Osteoblast (primary cell): ENCODE data around the gene AUH. TPM values are rescaled to one million over a fixed set of nuclear protein-coding genes. Genes with fewer than 3 reads are reported as not detected.

Experiments
- DNase-seq: peaks from one replicate; pipeline ENCODE4 v3.0.0; 2011; ENCODE audit warnings: low spot score, mixed read lengths; ENCODE audit not compliant: insufficient read length; ENCODE audit errors: missing footprints
- H2AFZ ChIP-seq: 2 replicates; pipeline ENCODE4 v1.6.0; 2011; ENCODE audit warnings: mild to moderate bottlenecking, low read length
- H3K27ac ChIP-seq: 2 replicates; pipeline ENCODE4 v1.5.1; 2011; ENCODE audit warnings: mild to moderate bottlenecking, low read depth, low read length, moderate library complexity
- H3K27me3 ChIP-seq: 2 replicates; pipeline ENCODE4 v1.6.0; 2012; ENCODE audit warnings: mild to moderate bottlenecking, control low read depth, inconsistent platforms, low read length, moderate library complexity; ENCODE audit not compliant: insufficient read depth
- H3K36me3 ChIP-seq: 2 replicates; pipeline ENCODE4 v1.5.1; 2011; ENCODE audit warnings: mild to moderate bottlenecking, low read length, control low read depth, moderate library complexity; ENCODE audit not compliant: insufficient read depth
- H3K4me1 ChIP-seq: 2 replicates; pipeline ENCODE4 v1.5.1; 2011; ENCODE audit warnings: mild to moderate bottlenecking, low read length, control low read depth, moderate library complexity; ENCODE audit not compliant: insufficient read depth
- H3K4me2 ChIP-seq: 2 replicates; pipeline ENCODE4 v1.6.0; 2011; ENCODE audit warnings: mild to moderate bottlenecking, low read length; ENCODE audit not compliant: insufficient read depth
- H3K4me3 ChIP-seq: fragments of 200-600 bp; sonication (generic); 3 replicates; pipeline ENCODE4 v1.5.1; 2012; ENCODE audit warnings: mild to moderate bottlenecking, low read length, inconsistent platforms; ENCODE audit not compliant: insufficient read depth
- H3K79me2 ChIP-seq: 2 replicates; pipeline ENCODE4 v1.6.0; 2012; ENCODE audit warnings: mild to moderate bottlenecking, low read length, control low read depth, inconsistent platforms; ENCODE audit not compliant: insufficient read depth
- H3K9me3 ChIP-seq: 2 replicates; pipeline ENCODE4 v1.5.1; 2011; ENCODE audit warnings: low read depth, low read length, control low read depth
- H4K20me1 ChIP-seq: 2 replicates; pipeline ENCODE4 v1.6.0; 2012; ENCODE audit warnings: mild to moderate bottlenecking, low read length, control low read depth; ENCODE audit not compliant: insufficient read depth
- total RNA-seq: library from RNA; depleted of rRNA; stranded (reverse); fragments of >200 nt; gene quantifications from 2 replicates; pipeline ENCODE4 v1.2.3, GENCODE V29; 2012
- TF ChIP-seq, protein P1 (sequence below): IDR thresholded peaks from 2 replicates; pipeline ENCODE4 v1.5.1; 2011; ENCODE audit warnings: mild to moderate bottlenecking, low read depth, low read length, moderate library complexity; ENCODE audit errors: extremely low read depth

AUH gene
- total RNA-seq, 1 donor = 17.0 TPM

DNA sequence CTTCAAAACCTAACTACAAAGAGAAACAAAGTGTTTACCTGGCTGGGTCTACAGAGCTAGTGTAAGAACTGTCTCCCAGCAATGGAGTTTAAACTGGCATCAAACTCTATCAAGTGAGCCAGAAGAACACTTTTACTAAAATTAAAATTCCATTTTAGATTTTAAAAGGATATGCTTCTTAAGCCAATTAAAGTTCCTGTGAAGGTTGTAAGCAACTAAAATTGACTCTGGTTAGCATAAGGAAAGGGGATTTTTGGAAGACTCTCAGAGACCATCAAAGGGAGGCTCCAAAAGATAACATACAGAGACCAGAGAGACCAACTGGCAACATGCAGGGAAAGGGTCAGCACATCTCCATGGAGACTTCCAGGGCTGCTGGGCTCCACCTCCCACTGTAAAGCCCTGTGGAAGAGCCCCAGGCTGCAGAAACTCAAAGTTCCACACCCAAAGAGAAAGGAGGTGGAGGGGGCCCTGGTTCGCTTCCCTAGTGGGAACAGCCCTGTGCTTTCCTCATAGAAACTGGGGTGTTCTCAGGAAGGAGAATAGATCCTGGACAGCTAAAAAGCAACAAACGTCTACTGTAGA, 91.7 kb downstream of the AUH start:
- peak; percentile 36 for DNase-seq
- H2AFZ ChIP-seq = no peak overlapping the region
- no peaks in the 10 kb centered on the region for H3K4me1 ChIP-seq
- no peak overlapping the region for H3K27ac ChIP-seq
- H3K79me2 ChIP-seq = no peaks in the 10 kb centered on the region
- no peaks in the 10 kb centered on the region for H3K36me3 ChIP-seq
- no peak overlapping the region for H3K4me2 ChIP-seq
- TF ChIP-seq, protein P1, sequence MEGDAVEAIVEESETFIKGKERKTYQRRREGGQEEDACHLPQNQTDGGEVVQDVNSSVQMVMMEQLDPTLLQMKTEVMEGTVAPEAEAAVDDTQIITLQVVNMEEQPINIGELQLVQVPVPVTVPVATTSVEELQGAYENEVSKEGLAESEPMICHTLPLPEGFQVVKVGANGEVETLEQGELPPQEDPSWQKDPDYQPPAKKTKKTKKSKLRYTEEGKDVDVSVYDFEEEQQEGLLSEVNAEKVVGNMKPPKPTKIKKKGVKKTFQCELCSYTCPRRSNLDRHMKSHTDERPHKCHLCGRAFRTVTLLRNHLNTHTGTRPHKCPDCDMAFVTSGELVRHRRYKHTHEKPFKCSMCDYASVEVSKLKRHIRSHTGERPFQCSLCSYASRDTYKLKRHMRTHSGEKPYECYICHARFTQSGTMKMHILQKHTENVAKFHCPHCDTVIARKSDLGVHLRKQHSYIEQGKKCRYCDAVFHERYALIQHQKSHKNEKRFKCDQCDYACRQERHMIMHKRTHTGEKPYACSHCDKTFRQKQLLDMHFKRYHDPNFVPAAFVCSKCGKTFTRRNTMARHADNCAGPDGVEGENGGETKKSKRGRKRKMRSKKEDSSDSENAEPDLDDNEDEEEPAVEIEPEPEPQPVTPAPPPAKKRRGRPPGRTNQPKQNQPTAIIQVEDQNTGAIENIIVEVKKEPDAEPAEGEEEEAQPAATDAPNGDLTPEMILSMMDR = no peak
- no peak overlapping the region for H3K4me3 ChIP-seq
- no peaks in the 10 kb centered on the region for H3K9me3 ChIP-seq
- H3K27me3 ChIP-seq = no peaks in the 10 kb centered on the region
- H4K20me1 ChIP-seq = no peaks in the 10 kb centered on the region

DNA sequence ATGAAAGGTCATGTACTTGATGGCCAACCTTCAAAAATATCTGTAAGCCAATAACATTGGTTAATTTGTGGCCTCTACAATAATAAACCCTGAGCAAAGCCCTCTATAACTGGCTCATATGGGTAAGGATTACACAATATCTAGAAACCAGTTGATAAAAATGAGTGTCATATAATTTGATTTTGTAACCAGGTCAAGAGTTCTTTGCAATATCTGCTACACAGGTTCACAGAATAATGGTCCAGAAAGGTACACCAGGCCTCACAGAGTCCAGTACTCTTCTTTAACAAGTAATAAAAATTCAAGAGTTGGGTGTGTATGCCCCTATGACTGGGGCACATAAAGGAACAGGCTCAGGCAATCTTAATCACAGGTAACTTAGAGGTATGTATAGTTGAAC, 95.3 kb downstream of the AUH start:
- no peaks in the 10 kb centered on the region for H3K36me3 ChIP-seq
- no peaks in the 10 kb centered on the region for H3K4me1 ChIP-seq
- no peaks in the 10 kb centered on the region for H3K9me3 ChIP-seq
- no peak overlapping the region for H2AFZ ChIP-seq
- no peaks in the 10 kb centered on the region for H4K20me1 ChIP-seq
- H3K4me2 ChIP-seq = no peak overlapping the region
- no peak overlapping the region for H3K4me3 ChIP-seq
- no peak for DNase-seq
- no peaks in the 10 kb centered on the region for H3K79me2 ChIP-seq
- TF ChIP-seq, protein P1 = no peak
- H3K27ac ChIP-seq = no peak overlapping the region
- H3K27me3 ChIP-seq = no peaks in the 10 kb centered on the region

GRCh38 chr9:91265514-91265913, 96.2 kb downstream of the AUH start:
- no peaks in the 10 kb centered on the region for H3K9me3 ChIP-seq

GRCh38 chr9:91261417-91261816, 100.3 kb downstream of the AUH start:
- TF ChIP-seq, protein P1 = no peak
- no peak overlapping the region for H3K4me2 ChIP-seq

More at GRCh38 chr9:91265514-91265913, 96.2 kb downstream of the AUH start:
- Histone ChIP-seq H2AFZ (no peak overlapping the region), H3K4me1 (no peaks in the 10 kb centered on the region), H3K4me3 (no peak overlapping the region), H3K27ac (no peak overlapping the region), H3K4me2 (no peak overlapping the region), H4K20me1 (no peaks in the 10 kb centered on the region), H3K36me3 (no peaks in the 10 kb centered on the region), H3K79me2 (no peaks in the 10 kb centered on the region), H3K27me3 (no peaks in the 10 kb centered on the region)
- DNase-seq = no peak
- TF ChIP-seq, protein P1 = no peak

More at GRCh38 chr9:91261417-91261816, 100.3 kb downstream of the AUH start:
- no peak for DNase-seq
- no peak overlapping the region for H3K27ac ChIP-seq
- no peaks in the 10 kb centered on the region for H4K20me1 ChIP-seq
- no peaks in the 10 kb centered on the region for H3K4me1 ChIP-seq
- H3K27me3 ChIP-seq = no peaks in the 10 kb centered on the region
- H3K4me3 ChIP-seq = no peak overlapping the region
- no peaks in the 10 kb centered on the region for H3K9me3 ChIP-seq
- no peak overlapping the region for H2AFZ ChIP-seq
- no peaks in the 10 kb centered on the region for H3K36me3 ChIP-seq
- no peaks in the 10 kb centered on the region for H3K79me2 ChIP-seq
